ENCODE results near the gene STT3A. TPM values are rescaled to one million over a fixed set of nuclear protein-coding genes. Genes with fewer than 3 reads are reported as not detected.

The STT3A gene
- total RNA-seq: 100 to 1,000 TPM in 2 of 7 donors, 10 to 100 TPM in 5; 73.9 to 102 (median 87.7) TPM
- polyA plus RNA-seq: 10 to 100 TPM; 23.0 to 25.2 (median 23.0) TPM
- long read RNA-seq, donor 1, full-length matches to known transcripts: 26 of 37 reads
- long read RNA-seq, donor 1, partial matches to known transcripts: 11 of 37 reads
- long read RNA-seq, donor 1, other reads (novel, unspliced or antisense): 0 of 37 reads
- long read RNA-seq, donor 2, full-length matches to known transcripts: 18 of 24 reads
- long read RNA-seq, donor 2, partial matches to known transcripts: 6 of 24 reads
- long read RNA-seq, donor 2, other reads (novel, unspliced or antisense): 0 of 24 reads

DNA sequence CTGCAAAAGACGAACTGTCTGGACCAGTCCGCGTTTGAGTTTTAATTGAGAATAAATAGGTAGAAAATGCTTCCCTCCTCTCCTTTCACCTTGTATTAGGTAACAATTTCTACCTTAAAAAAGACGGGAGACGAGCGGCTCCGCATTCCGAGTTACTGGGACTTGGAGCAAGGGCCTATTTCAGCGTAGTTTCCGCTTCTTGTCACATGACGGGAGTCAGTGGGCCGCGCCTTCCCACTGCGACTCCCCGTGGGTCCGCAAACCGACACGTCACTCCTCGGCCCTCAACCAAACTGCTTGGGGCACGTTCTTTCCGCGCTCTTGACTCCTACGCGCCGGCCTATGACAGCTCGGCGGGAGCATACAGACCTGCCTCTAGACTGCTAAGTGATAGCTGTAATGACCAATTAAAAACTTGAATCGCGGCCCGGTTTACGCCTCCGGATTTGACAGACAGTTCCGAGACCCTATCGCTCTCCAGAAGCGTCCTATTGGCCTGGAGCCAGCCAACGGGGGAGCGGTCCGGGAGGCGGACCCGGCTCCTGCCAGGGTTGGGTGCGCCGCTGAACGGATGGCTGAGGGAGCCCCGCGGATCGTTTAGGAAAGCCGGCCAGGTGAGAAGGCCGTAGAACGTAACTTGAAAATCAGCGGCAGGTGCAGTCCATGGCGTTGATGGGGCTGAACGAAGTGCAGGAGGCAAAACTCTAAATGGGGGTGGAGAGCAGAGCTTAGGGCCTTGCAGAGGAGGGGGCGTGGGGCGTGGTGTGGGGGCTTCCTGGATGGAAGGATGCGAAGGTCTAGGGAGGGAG, at the start of gene STT3A:
Gene STT3A, plus strand, starts transcription at position 548 of the 809 bp plus-strand sequence. CDS start 3,064 bp downstream, outside the sequence.
- 0 to 1% (median 0%) methylated on average over 54 to 55 of the region's 55 CpGs for WGBS, 5 donors
- Histone ChIP-seq H3K4me1 (peaks cover 20 to 56% (median 41%) of the 10 kb centered on the region in 6 donors), H3K27me3 (replicated peaks in 1 of 7) (no peaks in the 10 kb centered on the region), H3K36me3 (peaks cover 0 to 21% (median 7%) of the 10 kb centered on the region in 6 donors), H3K4me3 (peak within 1 kb of the TSS; percentile 59 to 97 (median 82)), H3K27ac (peak within 1 kb of the TSS; percentile 96 to 100 (median 98)), H3K9me3 (no peaks in the 10 kb centered on the region)
- peak; percentile 100 for DNase-seq
- intact Hi-C loops (cut with DNase I; ENCODE audit: low total_unique reads): no loop called here
- TF ChIP-seq POLR2AphosphoS5 (IDR thresholded peaks at IDR 0.05) (peak; percentile 96 to 98 (median 96)), POLR2A (IDR thresholded peaks at IDR 0.05) (peak; percentile 35 to 83 (median 59))
- TF ChIP-seq, protein P1, sequence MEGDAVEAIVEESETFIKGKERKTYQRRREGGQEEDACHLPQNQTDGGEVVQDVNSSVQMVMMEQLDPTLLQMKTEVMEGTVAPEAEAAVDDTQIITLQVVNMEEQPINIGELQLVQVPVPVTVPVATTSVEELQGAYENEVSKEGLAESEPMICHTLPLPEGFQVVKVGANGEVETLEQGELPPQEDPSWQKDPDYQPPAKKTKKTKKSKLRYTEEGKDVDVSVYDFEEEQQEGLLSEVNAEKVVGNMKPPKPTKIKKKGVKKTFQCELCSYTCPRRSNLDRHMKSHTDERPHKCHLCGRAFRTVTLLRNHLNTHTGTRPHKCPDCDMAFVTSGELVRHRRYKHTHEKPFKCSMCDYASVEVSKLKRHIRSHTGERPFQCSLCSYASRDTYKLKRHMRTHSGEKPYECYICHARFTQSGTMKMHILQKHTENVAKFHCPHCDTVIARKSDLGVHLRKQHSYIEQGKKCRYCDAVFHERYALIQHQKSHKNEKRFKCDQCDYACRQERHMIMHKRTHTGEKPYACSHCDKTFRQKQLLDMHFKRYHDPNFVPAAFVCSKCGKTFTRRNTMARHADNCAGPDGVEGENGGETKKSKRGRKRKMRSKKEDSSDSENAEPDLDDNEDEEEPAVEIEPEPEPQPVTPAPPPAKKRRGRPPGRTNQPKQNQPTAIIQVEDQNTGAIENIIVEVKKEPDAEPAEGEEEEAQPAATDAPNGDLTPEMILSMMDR (IDR thresholded peaks at IDR 0.05 in 8 of 11, conservative IDR thresholded peaks at IDR 0.05 in 3 of 11): peak in 3 of 11 experiments; percentile 28 to 32 (median 32)

- peaks cover 14 to 52% (median 43%) of the 10 kb centered on the region in 8 donors for H3K9me3 ChIP-seq
- H3K4me1 ChIP-seq: no peaks in the 10 kb centered on the region
- H3K27ac ChIP-seq: no peak overlapping the region
- no peaks in the 10 kb centered on the region for H3K27me3 ChIP-seq (replicated peaks in 1 of 7)
- intact Hi-C loops (cut with DNase I; ENCODE audit: low total_unique reads): no loop called here
- DNase-seq: no peak
- TF ChIP-seq POLR2A (IDR thresholded peaks at IDR 0.05) (no peak), POLR2AphosphoS5 (IDR thresholded peaks at IDR 0.05) (no peak)
- TF ChIP-seq, protein P1 (IDR thresholded peaks at IDR 0.05 in 8 of 11, conservative IDR thresholded peaks at IDR 0.05 in 3 of 11): no peak
- no peaks in the 10 kb centered on the region for H3K36me3 ChIP-seq
- 85 to 94% (median 89%) methylated on average over 1 of the region's 1 CpG for WGBS, 5 donors
- H3K4me3 ChIP-seq: no peak overlapping the region
Measured at GRCh38 chr11:125550780-125551179, 41.9 kb upstream of the STT3A start.

- WGBS, 5 donors: 48 to 78% (median 61%) methylated on average over 1 of the region's 1 CpG
- Histone ChIP-seq H3K9me3 (peaks cover 14 to 56% (median 46%) of the 10 kb centered on the region in 8 donors), H3K4me3 (no peak overlapping the region), H3K27ac (no peak overlapping the region), H3K27me3 (replicated peaks in 1 of 7) (no peaks in the 10 kb centered on the region), H3K4me1 (no peaks in the 10 kb centered on the region), H3K36me3 (no peaks in the 10 kb centered on the region)
- TF ChIP-seq POLR2AphosphoS5 (IDR thresholded peaks at IDR 0.05): no peak
- TF ChIP-seq, protein P1 (IDR thresholded peaks at IDR 0.05 in 8 of 11, conservative IDR thresholded peaks at IDR 0.05 in 3 of 11): no peak
- no peak for TF ChIP-seq POLR2A (IDR thresholded peaks at IDR 0.05)
- intact Hi-C loops (cut with DNase I; ENCODE audit: low total_unique reads): no loop called here
- DNase-seq: no peak
Measured at GRCh38 chr11:125551835-125552342, 40.8 kb upstream of the STT3A start.
